Panc1 (cell line): ENCODE data around the gene LUZP2.

Experiments used
- POLR2AphosphoS5 ChIP-seq: IDR thresholded peaks from 2 replicates; pipeline ENCODE4 v1.6.1; 2012; ENCODE audit warnings: mild to moderate bottlenecking, low read depth, low read length, moderate library complexity
- TCF7L2 ChIP-seq: IDR thresholded peaks from 2 replicates; pipeline ENCODE4 v1.6.1; 2011; ENCODE audit warnings: mild to moderate bottlenecking, low read depth, low read length, inconsistent platforms
- TF ChIP-seq, protein P1 (sequence below): fragments of 450-650 bp; IDR thresholded peaks from 2 replicates; pipeline ENCODE4 v1.5.1; 2017; ENCODE audit warnings: mild to moderate bottlenecking

DNA sequence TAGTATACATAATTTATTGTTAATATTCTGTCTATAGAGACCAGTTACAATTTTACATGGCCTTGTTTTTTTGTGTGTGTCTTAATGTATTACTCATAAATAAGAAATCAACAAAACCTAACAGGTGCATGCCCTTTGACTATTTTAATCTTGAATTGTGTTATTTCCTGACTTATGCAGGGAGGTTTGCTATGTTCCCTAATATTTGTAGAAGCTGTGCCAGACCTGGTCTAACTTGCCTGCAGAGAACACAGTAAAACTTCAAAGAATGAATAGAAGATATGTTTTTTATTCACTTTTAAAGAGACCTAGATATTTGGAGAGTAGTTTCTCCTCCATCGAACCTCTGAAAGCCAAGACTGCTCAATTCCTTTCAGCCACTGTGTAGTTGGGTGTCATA, 234.7 kb downstream of the LUZP2 start:
- TF ChIP-seq, protein P1, sequence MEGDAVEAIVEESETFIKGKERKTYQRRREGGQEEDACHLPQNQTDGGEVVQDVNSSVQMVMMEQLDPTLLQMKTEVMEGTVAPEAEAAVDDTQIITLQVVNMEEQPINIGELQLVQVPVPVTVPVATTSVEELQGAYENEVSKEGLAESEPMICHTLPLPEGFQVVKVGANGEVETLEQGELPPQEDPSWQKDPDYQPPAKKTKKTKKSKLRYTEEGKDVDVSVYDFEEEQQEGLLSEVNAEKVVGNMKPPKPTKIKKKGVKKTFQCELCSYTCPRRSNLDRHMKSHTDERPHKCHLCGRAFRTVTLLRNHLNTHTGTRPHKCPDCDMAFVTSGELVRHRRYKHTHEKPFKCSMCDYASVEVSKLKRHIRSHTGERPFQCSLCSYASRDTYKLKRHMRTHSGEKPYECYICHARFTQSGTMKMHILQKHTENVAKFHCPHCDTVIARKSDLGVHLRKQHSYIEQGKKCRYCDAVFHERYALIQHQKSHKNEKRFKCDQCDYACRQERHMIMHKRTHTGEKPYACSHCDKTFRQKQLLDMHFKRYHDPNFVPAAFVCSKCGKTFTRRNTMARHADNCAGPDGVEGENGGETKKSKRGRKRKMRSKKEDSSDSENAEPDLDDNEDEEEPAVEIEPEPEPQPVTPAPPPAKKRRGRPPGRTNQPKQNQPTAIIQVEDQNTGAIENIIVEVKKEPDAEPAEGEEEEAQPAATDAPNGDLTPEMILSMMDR, result no peak
- TF ChIP-seq TCF7L2 (no peak), POLR2AphosphoS5 (no peak)
